ENCODE results near the gene CREB1.

CREB1 gene

GRCh38 chr2:207594264-207594663, 64.5 kb downstream of the CREB1 start:
- no peak for TF ChIP-seq FOXM1 (IDR thresholded peaks at IDR 0.05; ENCODE audit: borderline replicate concordance, low read depth)
- no peak for TF ChIP-seq CREB1 (IDR thresholded peaks at IDR 0.05; ENCODE audit: low read depth)
- TF ChIP-seq RAD21 (IDR thresholded peaks at IDR 0.05; ENCODE audit: low read depth) = no peak
- TF ChIP-seq, protein P1, sequence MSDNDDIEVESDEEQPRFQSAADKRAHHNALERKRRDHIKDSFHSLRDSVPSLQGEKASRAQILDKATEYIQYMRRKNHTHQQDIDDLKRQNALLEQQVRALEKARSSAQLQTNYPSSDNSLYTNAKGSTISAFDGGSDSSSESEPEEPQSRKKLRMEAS (IDR thresholded peaks at IDR 0.05) = no peak
- no peak for TF ChIP-seq REST (IDR thresholded peaks at IDR 0.05; ENCODE audit: low read depth)
- no peak for TF ChIP-seq TCF12 (IDR thresholded peaks at IDR 0.05; ENCODE audit: low read depth)
- TF ChIP-seq TAF1 (IDR thresholded peaks at IDR 0.05; ENCODE audit: low read depth) = no peak
- no peak for TF ChIP-seq CEBPB (IDR thresholded peaks at IDR 0.05)
- no peak for TF ChIP-seq ZBTB7A (IDR thresholded peaks at IDR 0.05; ENCODE audit: low read depth)
- no peak for TF ChIP-seq TEAD4 (IDR thresholded peaks at IDR 0.05)
- TF ChIP-seq, protein P2, sequence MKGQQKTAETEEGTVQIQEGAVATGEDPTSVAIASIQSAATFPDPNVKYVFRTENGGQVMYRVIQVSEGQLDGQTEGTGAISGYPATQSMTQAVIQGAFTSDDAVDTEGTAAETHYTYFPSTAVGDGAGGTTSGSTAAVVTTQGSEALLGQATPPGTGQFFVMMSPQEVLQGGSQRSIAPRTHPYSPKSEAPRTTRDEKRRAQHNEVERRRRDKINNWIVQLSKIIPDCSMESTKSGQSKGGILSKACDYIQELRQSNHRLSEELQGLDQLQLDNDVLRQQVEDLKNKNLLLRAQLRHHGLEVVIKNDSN (IDR thresholded peaks at IDR 0.05) = no peak
- TF ChIP-seq EP300 (IDR thresholded peaks at IDR 0.05; ENCODE audit: borderline replicate concordance) = no peak
- no peak for TF ChIP-seq YY1 (IDR thresholded peaks at IDR 0.05; ENCODE audit: low read depth)
- no peak for TF ChIP-seq NFIC (IDR thresholded peaks at IDR 0.05)
- TF ChIP-seq EGR1 (IDR thresholded peaks at IDR 0.05) = no peak

DNA sequence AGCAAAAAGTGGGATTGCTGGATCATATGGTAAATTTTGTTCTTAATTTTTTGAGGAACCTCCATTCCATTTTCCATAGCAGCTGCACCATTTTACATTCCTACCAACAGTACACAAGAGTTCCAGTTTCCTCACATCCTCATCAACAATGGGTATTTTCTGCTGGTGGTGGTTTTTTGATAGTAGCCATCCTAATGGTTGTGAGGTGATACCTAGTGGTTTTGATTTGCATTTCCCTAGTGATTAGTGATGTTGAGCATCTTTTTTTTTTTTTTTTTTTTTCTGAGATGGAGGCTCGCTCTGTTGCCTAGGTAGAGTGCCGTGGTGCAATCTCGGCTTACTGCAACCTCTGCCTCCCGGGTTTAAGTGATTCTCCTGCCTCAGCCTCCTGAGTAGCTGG, 65.0 kb downstream of the CREB1 start:
- TF ChIP-seq FOXM1 (IDR thresholded peaks at IDR 0.05; ENCODE audit: borderline replicate concordance, low read depth) = no peak
- no peak for TF ChIP-seq ZBTB7A (IDR thresholded peaks at IDR 0.05; ENCODE audit: low read depth)
- no peak for TF ChIP-seq EP300 (IDR thresholded peaks at IDR 0.05; ENCODE audit: borderline replicate concordance)
- no peak for TF ChIP-seq TAF1 (IDR thresholded peaks at IDR 0.05; ENCODE audit: low read depth)
- TF ChIP-seq, protein P1 (IDR thresholded peaks at IDR 0.05) = no peak
- no peak for TF ChIP-seq YY1 (IDR thresholded peaks at IDR 0.05; ENCODE audit: low read depth)
- TF ChIP-seq NFIC (IDR thresholded peaks at IDR 0.05) = no peak
- TF ChIP-seq REST (IDR thresholded peaks at IDR 0.05; ENCODE audit: low read depth) = no peak
- TF ChIP-seq, protein P2 (IDR thresholded peaks at IDR 0.05) = no peak
- no peak for TF ChIP-seq TCF12 (IDR thresholded peaks at IDR 0.05; ENCODE audit: low read depth)
- TF ChIP-seq CEBPB (IDR thresholded peaks at IDR 0.05) = no peak
- no peak for TF ChIP-seq RAD21 (IDR thresholded peaks at IDR 0.05; ENCODE audit: low read depth)
- no peak for TF ChIP-seq EGR1 (IDR thresholded peaks at IDR 0.05)
- TF ChIP-seq CREB1 (IDR thresholded peaks at IDR 0.05; ENCODE audit: low read depth) = no peak

DNA sequence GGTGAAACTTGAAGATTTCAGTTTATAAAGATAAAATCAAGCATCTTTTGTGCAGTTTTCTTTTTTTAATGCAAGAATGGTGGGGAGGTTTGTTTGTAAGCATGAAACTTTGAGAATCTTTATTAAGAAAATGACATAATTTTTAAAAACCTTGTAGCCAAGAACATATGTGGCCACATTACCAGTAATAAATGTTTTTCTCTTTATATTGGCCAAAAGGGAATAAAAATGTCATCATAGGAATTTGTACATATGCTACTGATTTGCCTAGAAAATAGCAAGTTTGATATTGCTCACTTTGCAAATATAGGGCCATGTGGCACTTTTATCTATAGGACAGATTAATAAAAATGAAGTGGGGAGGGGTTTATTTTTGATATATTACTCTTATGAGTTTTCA, 69.9 kb downstream of the CREB1 start:
- TF ChIP-seq RAD21 (IDR thresholded peaks at IDR 0.05; ENCODE audit: low read depth) (no peak), CEBPB (IDR thresholded peaks at IDR 0.05) (no peak), CREB1 (IDR thresholded peaks at IDR 0.05; ENCODE audit: low read depth) (no peak), ZBTB7A (IDR thresholded peaks at IDR 0.05; ENCODE audit: low read depth) (no peak), TCF12 (IDR thresholded peaks at IDR 0.05; ENCODE audit: low read depth) (no peak), TAF1 (IDR thresholded peaks at IDR 0.05; ENCODE audit: low read depth) (no peak), TEAD4 (IDR thresholded peaks at IDR 0.05) (no peak), YY1 (IDR thresholded peaks at IDR 0.05; ENCODE audit: low read depth) (no peak), EP300 (IDR thresholded peaks at IDR 0.05; ENCODE audit: borderline replicate concordance) (no peak), EGR1 (IDR thresholded peaks at IDR 0.05) (no peak), NFIC (IDR thresholded peaks at IDR 0.05) (no peak), FOXM1 (IDR thresholded peaks at IDR 0.05; ENCODE audit: borderline replicate concordance, low read depth) (no peak), REST (IDR thresholded peaks at IDR 0.05; ENCODE audit: low read depth) (no peak)
- TF ChIP-seq, protein P2 (IDR thresholded peaks at IDR 0.05) = no peak
- TF ChIP-seq, protein P1 (IDR thresholded peaks at IDR 0.05) = no peak
